Measurements from ENCODE around the gene DRD3.

The DRD3 gene

DNA sequence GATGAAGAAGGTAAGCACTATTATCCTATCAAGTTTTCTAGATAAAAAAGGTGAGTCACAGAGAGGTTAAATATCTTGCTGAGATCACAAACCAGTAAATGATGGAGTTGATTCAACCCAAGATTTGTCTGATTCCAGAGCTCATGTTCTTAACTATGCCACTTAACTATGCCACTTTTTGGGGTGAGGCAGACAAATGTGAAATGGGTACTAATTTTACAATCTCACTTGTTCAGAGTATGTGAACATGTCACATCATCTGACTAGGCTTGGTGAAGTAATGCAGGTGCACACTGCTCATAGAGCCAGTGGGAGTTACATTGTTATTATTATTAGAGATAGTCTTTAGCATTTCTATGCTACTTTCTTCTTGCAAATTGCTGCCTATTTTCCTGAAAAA, 2.0 kb downstream of the DRD3 start:
- DNase-seq = no peak

DNA sequence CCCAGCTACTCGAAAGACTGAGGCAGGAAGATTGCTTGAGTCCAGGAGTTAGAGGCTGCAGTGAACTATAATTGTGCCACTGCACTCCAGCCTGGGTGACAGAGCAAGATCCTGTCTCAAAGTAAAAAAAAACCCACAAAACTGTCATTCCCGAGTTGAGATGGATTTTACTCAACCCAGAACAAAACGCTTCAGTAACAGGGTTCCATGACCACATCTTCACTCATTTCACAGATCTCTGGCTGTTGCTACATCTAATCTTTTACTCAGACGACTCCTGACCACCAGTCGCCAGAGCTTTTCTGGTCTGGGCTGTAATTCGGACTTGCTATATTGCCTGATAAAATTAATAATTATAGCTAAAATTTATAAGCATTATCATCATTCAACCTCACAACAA, 2.4 kb downstream of the DRD3 start:
- no peak for DNase-seq

DNA sequence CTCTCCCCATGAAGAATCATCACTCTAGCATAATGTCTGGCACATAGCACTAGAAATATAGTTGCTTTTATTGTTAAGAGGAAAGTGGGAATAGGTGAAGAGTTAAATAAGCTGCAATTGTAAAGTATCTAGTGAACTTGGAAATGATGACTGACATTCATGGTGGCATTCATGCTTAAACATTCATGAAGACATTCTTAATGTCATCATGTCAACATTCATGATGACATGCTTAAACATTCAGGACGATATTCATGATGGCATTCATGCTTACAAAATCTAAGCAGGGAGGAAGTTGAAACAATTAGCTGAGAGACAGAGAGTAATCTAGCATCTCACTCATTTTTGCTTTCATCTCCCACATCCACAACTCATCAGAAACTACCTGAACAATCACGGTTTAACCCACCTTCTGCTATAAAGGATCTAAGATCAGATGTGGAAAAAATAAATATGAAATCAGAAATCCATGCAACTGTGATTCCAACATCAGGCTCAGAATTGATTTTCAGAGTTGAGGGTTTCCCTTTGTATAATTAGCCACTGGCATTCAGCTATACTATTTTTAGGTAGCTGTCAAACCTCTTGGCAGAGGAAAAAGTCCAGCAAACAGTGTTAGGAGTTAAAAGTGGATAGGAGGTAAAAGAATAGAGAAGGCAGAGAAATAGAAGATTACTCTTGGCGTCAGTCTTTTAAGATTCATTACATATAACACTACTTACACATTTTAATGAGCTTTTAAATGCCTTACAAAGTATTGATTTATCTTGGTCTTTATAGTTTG, 3.5 kb downstream of the DRD3 start:
- no peak for DNase-seq

GRCh38 chr3:114171677-114172076, 7.2 kb downstream of the DRD3 start:
- DNase-seq = no peak

GRCh38 chr3:114168150-114168549, 10.7 kb downstream of the DRD3 start:
- no peak for DNase-seq

- DNase-seq = no peak
These were observed 21.5 kb downstream of the DRD3 start for GRCh38 chr3:114157321-114157720.

DNA sequence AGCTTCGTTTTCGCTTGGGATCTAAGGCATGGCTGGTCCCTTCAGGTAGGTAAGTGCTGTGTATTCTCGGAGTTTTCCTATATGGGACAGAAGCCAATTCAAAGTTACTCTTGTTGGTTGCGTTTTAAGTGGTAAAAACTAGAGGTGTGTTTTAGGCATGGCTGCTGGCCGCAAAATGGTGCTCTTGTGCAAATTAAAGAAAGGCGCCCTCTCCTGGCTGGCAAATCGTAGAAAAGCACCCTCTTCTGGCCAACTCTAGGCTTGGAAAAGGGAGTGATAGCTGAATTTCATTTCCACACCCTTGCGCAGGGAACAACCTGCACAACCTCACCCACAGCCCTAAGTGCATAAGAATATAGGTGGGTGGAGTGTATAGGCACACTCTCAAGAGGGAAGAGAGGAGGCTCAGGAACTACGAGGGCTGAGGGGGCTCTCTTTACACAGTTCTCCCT, 23.5 kb downstream of the DRD3 start:
- no peak for DNase-seq

DNA sequence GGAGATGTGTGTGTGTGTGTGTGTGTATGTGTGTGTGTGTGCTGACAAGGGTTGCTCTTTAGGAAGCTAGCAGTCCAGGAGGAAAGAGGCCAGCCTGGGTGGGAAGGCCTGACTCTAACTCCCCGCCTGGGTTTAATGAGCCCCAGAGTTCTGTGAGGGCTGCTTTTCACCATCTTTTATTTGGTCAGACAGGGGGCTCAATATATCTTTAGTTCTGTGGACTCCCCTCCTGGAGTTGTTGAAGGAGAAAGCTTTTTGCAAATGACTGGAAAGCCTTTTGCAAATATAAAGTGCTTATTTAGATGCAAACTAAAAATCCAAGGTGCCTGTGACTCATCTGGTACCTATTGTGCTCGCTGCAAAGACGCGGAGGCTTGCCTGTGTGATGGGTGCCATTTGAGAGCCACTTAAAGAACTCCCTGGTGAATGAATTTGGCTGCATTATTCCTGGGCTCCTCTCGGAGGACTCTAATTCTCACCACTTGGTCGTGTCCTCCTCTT, 24.5 kb downstream of the DRD3 start:
- DNase-seq = no peak

- peak; percentile 71 for DNase-seq
These were observed 26.2 kb downstream of the DRD3 start for GRCh38 chr3:114152519-114153151.

DNA sequence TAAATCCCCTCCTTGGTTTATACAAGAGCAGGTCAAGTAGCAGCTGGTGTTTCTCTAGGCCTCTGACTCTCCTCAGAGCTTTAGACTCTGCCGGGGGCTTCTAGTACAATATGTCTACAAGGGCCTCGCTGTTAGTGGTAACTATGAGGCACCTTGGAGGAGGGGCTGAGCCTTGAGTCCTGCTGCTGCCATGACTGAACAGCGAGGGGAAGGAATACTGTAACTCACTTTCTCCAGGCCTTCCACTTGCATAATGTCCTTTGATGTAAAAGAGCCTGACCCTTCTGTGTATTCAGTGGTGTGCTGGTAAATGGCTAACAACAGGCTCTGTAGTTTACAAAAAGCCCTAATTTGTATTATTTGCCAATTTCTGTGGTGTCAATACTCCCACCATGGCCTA, 27.8 kb downstream of the DRD3 start:
- DNase-seq = no peak

DNA sequence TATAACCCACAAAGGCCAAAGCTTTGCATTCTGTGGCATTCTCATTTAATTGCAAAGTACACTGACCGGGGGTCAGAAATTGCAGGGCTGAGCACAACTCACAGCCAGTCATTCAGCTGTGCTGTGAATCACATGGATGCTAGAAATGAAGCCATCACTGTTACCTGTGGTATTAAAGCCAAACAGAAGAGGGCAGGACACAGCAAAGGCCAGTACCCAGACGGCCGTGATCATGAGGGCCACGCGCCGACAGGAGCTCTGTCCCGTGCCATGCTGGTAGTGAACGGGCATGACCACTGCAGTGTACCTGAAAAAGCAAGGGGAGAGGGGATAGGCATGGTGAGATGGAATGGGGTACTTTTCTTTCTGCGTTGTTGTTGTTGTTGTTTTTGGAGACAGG, 31.6 kb downstream of the DRD3 start:
- DNase-seq = no peak

- no peak for DNase-seq
These were observed 33.8 kb downstream of the DRD3 start for GRCh38 chr3:114144909-114145688.

DNA sequence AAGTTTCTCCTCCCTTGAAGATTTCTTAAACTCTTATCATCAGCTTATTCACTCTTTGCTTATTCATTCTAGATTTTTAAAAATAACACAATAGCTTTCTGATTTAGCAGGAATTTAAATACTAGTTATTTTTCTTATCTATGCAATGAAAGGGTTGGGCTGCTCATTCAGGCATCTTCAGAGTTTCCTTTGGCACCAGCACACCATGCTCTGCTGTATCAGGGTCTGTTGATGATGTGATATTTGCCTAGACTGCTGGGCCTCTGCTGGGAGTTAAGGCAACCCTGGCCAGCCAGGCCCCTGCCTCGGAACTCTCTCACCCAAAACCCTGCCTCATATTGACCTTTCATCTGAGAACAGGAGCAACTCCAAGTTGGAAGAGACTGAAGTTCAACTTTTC, 35.0 kb downstream of the DRD3 start:
- no peak for DNase-seq

DNA sequence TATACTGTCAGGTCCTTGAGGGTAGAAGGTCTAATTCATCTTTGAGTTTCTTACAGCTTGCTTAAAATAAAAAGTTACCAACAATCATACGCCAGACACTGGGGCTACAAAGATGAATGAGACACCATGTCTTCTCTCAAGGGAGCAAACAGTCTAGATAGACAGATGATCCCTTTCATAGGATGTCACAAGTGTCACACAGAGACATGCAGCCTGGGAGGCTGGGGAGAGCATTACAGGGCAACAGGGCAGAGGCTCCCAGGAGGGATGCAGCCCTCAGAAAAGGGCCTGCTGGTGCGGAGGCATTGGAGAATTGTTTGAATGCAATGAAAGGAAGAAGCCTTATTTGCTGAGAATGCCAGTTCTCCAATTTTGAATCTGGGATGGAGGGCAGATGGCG, 39.0 kb downstream of the DRD3 start:
- DNase-seq = no peak

- DNase-seq = no peak
These were observed 44.9 kb downstream of the DRD3 start for GRCh38 chr3:114133947-114134346.

DNA sequence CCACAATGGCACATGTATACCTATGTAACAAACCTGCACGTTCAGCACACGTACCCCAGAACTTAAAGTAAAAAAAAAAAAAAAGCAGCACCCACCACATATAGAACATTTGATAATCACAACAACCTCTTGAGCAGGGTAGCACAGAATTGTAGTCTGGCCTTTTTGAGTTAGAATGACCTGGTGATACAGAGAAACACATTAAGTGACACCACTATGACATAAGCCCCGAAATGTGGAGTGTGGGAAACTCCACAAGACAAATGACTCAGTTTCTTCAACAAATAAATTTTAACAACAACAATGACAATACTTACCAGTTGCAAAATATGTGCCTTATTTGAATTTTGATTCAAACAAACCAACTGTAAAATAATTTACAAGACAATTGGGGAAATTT, 46.4 kb downstream of the DRD3 start:
- no peak for DNase-seq

DNA sequence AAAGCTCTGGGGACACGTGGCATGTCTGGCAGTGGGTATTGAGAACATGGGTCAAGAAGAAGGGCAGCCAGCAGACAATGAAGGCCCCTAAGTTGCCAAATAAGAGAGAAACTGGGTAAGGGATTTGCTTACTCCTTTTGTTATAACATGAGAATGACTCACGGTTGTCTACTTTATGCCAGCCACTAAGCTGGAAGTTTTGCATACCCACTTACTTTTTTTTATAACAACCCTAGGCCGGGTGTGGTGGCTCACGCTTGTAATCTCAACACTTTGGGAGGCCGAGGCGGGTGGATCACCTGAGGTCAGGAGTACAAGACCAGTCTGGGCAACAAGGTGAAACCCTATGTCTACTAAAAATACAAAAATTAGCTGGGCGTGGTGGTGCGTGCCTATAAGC, 50.0 kb downstream of the DRD3 start:
- no peak for DNase-seq

- DNase-seq = no peak
These were observed 50.6 kb downstream of the DRD3 start for GRCh38 chr3:114128231-114128630.

DNA sequence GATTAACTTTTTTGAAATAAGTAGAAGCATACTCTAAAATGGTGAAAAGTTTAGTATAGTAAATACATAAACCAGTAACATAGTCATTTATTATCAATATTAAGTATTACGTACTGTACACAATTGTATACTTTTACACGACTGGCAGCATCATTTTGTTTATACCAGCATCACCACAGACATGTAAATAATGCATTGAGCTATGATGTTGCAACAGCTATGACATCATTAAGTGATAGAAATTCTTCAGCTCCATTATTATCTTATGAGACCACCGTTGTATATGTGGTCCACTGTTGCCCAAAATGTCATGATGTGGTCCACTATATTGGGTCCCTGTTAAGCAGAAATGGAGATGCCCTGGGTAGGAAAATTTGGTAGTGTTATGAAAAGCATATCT, 51.3 kb downstream of the DRD3 start:
- DNase-seq = no peak

DNA sequence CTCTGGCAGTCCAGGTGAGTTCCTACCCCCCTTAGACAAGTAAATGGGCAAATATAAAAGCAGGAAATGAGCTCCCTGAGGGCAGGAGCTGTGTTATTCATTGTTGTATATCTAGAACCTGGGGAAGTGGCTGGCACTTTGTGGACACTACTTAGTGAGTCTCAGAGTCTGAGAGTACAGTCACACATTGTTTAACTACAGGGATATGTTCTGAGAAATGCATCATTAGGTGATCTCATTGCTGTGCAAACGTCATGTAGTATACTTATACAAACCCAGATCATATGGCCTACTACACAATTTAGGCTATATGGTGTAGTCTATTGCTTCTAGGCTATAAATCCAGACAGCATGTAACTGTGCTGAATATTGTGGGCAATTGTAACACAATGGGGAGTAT, 52.4 kb downstream of the DRD3 start:
- no peak for DNase-seq

DNA sequence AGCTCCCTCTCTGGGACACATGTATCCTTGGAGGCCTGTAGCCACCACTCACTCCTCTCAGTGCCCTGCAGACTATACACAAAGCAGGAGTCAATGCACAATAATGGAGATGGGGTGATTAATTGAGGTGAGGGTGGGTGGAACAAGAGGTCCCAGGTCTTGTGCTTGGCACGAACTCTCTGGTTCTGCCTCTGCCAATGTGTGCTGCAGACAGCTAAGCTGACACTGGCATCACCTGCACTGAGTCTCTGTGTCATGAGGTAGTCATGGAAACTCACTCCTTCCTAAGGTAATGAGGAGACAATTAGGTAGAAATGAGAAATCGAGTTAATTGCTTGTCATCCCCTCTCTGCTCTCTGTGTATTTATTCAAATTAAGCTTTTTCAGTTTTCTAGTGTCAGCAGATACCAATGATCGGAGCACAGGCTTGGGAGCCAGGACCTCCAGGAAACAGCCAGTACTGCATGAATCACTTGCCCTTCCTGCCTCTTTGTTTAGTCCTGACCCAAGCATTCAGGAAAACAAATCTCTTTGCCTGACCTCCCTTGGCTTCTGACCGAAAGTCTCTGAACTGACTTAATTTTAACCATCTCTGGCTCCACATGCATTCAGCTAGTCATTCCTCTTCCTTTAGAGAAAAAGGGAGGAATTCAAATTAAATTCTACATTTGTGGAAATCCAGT, 56.7 kb downstream of the DRD3 start:
- DNase-seq = no peak

- no peak for DNase-seq
These were observed 58.6 kb downstream of the DRD3 start for GRCh38 chr3:114120211-114120610.

GRCh38 chr3:114119776-114120175, 59.1 kb downstream of the DRD3 start:
- DNase-seq = no peak

Measured in NCI-H2029 treated with DMSO at 0.1 percent for 48 hours (cell line).